ENCODE data around the gene ANKS1B. TPM values are rescaled to one million over a fixed set of nuclear protein-coding genes. Genes with fewer than 3 reads are reported as not detected.

ANKS1B gene
- total and polyA plus RNA-seq, 2 of the 4 experiments (the other 2 are of a cell fraction), result 0.17 to 0.18 TPM

DNA sequence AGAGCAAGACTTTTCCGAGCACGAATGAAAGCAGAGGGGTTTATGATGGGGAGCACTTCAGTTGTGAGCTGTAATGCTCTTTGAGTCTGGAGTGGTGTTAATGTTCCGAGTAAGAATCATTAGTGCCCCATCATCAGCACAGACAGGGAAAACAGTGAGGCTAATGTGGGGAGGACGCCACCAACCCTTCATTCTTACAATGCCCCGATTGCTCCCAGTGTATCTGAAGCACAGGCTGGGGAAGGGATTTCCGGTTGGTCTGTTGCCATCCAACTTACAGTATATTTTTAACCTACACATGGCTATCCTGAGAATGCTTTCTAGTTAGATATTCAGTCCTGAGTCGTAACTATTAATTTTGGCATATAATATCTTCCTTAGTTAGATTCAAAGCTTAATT is 1198.1 kb downstream of the ANKS1B start:
- no peak for DNase-seq
- H3K79me1 ChIP-seq (ENCODE audit: low read depth in 1 of 2, low read length in 2 of 2), result no peaks in the 10 kb centered on the region
- no peak overlapping the region for H3K4me3 ChIP-seq (ENCODE audit: insufficient read depth, low read depth, low read length)
- no peak overlapping the region for H3K9ac ChIP-seq (ENCODE audit: low read depth, low read length)
- H2BK20ac ChIP-seq (ENCODE audit: low read depth, low read length), result no peak overlapping the region
- H3K4me1 ChIP-seq (ENCODE audit: control insufficient read depth, insufficient read depth, low read length), result no peaks in the 10 kb centered on the region
- intact Hi-C loops (cut with micrococcal nuclease) (no loop called here), dilution Hi-C loops (cut with HindIII; ENCODE audit: low sequenced_read_pairs, unreplicated experiment) (no loop called here), in situ Hi-C loops (cut with MboI; ENCODE audit: low sequenced_read_pairs) (no loop called here)
- H3K23ac ChIP-seq (ENCODE audit: low read depth, low read length), result no peak overlapping the region
- H3K18ac ChIP-seq (ENCODE audit: low read depth, low read length), result no peak overlapping the region
- no peaks in the 10 kb centered on the region for H4K20me1 ChIP-seq (ENCODE audit: insufficient read depth, low read length)
- no CpG with 5 or more reads among the region's 7 CpGs for WGBS, 2 experiments (ENCODE audit: extremely low coverage in 2 of 2, insufficient read length in 1 of 2)
- no peaks in the 10 kb centered on the region for H3K9me1 ChIP-seq (ENCODE audit: insufficient read depth, low read length)
- no peak overlapping the region for H3K4ac ChIP-seq (ENCODE audit: low read depth, low read length)
- no peak overlapping the region for H3K27ac ChIP-seq (ENCODE audit: insufficient read depth, low read length)
- H3K36me3 ChIP-seq (ENCODE audit: control insufficient read depth, insufficient read depth, low read length), result no peaks in the 10 kb centered on the region
- H3K14ac ChIP-seq (replicated peaks; ENCODE audit: low read depth, low read length), result no peak overlapping the region
- H4K5ac ChIP-seq (ENCODE audit: low read depth, low read length), result no peak overlapping the region
- POLR2A ChIA-PET (ENCODE audit: unreplicated experiment), result no interaction called here
- TF ChIP-seq SMC3 (IDR thresholded peaks at IDR 0.05; ENCODE audit: low read depth, low read length) (no peak), FOS (IDR thresholded peaks at IDR 0.05; ENCODE audit: low read depth, low read length) (no peak), MXI1 (IDR thresholded peaks at IDR 0.05; ENCODE audit: borderline replicate concordance, low read depth, low read length) (no peak), NFE2L2 (IDR thresholded peaks at IDR 0.05; ENCODE audit: low read depth, low read length) (no peak), RAD21 (IDR thresholded peaks at IDR 0.05; ENCODE audit: low read length) (no peak), RCOR1 (IDR thresholded peaks at IDR 0.05; ENCODE audit: insufficient replicate concordance, low read length) (no peak)
- TF ChIP-seq, protein P1, sequence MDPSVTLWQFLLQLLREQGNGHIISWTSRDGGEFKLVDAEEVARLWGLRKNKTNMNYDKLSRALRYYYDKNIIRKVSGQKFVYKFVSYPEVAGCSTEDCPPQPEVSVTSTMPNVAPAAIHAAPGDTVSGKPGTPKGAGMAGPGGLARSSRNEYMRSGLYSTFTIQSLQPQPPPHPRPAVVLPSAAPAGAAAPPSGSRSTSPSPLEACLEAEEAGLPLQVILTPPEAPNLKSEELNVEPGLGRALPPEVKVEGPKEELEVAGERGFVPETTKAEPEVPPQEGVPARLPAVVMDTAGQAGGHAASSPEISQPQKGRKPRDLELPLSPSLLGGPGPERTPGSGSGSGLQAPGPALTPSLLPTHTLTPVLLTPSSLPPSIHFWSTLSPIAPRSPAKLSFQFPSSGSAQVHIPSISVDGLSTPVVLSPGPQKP (IDR thresholded peaks at IDR 0.05; ENCODE audit: borderline replicate concordance, low read depth, low read length), result no peak
- peaks cover 5% of the 10 kb centered on the region; the same call in 1 of the 2 replicates for H3K27me3 ChIP-seq (ENCODE audit: control insufficient read depth, insufficient read depth, low read length)
- no peak overlapping the region for H4K91ac ChIP-seq (ENCODE audit: insufficient read depth, low read depth, low read length)
- CTCF ChIA-PET, result no interaction called here
- no peak for ATAC-seq (ENCODE audit: low read depth)
- H3K9me3 ChIP-seq (ENCODE audit: control insufficient read depth, insufficient read depth, low read length), result no peaks in the 10 kb centered on the region
- no peak overlapping the region for H2BK120ac ChIP-seq (ENCODE audit: low read depth, low read length)
- H3K4me2 ChIP-seq (ENCODE audit: low read depth, low read length), result no peak overlapping the region
- no peak overlapping the region for H2BK5ac ChIP-seq (ENCODE audit: low read depth, low read length, poor library complexity, severe bottlenecking)
- H3K56ac ChIP-seq (ENCODE audit: extremely low read depth, insufficient read depth, low read length), result no peak overlapping the region
- H2AK5ac ChIP-seq (ENCODE audit: low read depth, low read length), result no peak overlapping the region
- H2AFZ ChIP-seq (replicated peaks; ENCODE audit: low read length, poor library complexity), result no peak overlapping the region
- no TSS peak for BruUV-seq (replicated peaks)
- H4K8ac ChIP-seq (ENCODE audit: low read depth in 2 of 2, low read length in 2 of 2), result no peak overlapping the region
- H2AK9ac ChIP-seq (replicated peaks; ENCODE audit: low read depth, low read length, poor library complexity), result no peak overlapping the region
- H2BK15ac ChIP-seq (ENCODE audit: low read depth, low read length), result no peak overlapping the region

Measured in IMR-90 (cell line).